NCI-H748 treated with DMSO at 0.1 percent for 48 hours (cell line): Measurements from ENCODE around the gene PIK3R5.

ENCODE experiments used
- DNase-seq: peaks from one replicate; lab custom pipeline; 2025; lab: John Stamatoyannopoulos, UW

PIK3R5 gene

DNA sequence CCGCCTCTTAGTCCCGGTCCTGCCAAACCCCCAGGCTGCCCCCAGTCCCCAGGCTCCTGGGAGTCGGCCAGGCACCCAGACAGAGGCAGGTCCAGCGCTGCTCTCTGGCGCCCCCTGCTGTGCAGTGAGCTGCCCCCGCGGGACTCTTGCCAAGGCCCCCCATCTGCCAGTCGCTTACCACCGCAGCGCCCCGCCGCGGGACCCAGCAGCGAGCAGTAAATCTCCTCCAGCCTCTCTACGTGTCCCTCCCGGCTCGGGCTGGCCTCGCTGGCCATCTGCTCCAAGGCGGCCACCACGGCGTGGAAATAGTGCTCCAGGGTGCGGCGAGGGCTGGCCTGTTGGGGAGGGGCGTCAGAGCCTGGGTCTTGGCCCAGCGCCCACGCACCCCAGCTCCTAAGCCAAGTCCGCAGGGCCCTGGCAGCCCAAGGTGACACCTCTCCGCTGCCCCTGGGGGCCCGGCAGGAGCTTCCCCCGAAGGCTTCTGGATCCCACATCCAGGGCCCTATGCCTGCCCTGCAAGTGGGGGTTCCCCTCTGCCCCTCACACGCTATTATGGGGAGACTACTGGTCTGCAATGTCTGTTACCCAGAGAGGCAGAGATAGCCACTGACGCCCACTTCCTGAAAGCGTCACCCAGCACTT, 132.7 kb downstream of the PIK3R5 start:
- no peak for DNase-seq

DNA sequence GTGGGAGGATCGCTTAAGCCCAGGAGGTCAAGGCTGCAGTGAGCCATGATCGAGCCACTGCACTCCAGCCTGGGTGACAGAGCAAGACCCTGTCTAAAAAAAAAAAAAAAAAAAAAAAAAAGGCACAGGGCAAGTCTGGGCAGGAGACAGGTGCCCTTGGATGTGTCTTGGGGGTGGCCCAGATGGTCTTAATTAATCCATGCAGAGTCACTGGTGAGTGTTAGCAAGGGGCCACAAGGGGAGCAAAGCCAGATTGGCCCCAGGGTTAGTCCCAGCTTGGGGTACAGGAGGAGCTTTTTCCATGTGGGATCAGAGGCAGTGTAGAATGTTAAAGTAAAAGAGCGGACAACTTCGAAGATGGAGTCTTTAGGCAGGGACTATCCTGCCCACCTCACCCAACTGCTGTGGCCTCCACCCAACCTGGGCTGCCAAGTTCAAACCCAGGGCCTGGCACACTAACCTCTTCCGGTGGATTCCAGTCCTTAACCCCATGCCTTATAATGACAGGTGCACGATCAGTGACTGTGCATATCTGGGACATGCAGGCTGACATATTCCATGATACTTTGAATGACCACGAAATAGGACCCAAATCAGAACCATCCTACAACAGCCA, 134.2 kb downstream of the PIK3R5 start:
- no peak for DNase-seq

DNA sequence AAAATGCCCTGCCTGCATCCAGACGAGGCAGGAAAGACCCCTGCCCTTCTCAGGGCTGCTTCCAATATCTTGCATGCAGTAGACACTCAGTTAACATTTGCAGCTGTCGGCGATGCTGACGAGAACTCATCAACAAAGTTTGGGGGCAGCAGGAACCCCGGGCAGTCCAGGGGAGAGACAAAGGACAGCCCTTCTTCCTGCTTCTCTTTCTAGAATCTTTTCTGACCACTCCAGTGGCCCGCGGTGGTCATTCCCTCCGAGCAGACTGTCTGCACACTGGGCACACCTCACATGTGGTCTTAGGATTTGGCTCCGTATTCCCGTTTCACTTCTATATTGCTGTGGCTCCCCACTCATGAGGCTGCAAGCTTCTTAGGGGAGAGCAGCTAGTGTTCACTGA, 135.4 kb downstream of the PIK3R5 start:
- DNase-seq, result no peak

DNA sequence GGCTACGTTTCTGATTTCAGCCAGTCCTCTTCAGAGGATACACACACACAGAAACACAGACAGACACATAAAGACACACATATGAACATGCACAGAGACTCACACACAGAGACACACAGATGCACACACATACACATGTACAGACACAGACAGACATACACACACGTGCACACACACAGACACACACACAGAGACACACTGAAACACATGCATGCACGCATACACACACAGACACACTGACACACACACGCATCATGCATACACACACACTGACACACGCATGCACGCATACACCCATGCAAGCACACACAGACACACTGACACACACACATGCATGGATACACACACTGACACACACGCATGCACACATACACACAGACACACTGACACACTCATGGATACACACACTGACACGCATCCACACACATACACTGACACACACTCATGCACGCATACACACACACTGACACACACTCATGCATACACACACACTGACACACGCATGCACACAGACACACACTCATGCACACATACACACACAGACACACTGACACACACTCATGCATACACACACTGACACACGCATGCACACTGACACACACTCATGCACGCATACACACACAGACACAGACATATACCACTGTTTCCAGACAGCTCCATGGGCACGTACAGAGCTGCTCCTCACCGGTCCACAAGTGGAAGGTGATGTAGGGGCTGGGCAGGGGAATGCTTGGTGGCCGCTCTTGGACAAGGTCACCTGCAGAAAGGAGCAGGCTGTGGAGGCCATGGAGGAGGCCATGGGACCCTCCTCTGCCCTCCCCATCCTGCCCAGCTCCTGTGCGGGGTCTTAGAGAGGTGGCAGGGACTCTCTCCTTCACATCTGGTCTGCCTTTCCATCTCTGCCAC, 136.2 kb downstream of the PIK3R5 start:
- DNase-seq, result no peak
